ENCODE measurements around the gene MRPL19.
"Not testable (repeated sequence)": the region's sequence is repeated elsewhere in the genome, so short reads cannot be mapped to it uniquely, and the experiment has no call there.

Gene MRPL19

GRCh38 chr2:75666911-75667310 is 20.3 kb downstream of the MRPL19 start:
- no peak for DNase-seq (ENCODE audit: low read depth in 4 of 4, low spot score in 1 of 4)

GRCh38 chr2:75667884-75668283 is 21.3 kb downstream of the MRPL19 start:
- no peak for DNase-seq (ENCODE audit: low read depth in 4 of 4, low spot score in 1 of 4)

DNA sequence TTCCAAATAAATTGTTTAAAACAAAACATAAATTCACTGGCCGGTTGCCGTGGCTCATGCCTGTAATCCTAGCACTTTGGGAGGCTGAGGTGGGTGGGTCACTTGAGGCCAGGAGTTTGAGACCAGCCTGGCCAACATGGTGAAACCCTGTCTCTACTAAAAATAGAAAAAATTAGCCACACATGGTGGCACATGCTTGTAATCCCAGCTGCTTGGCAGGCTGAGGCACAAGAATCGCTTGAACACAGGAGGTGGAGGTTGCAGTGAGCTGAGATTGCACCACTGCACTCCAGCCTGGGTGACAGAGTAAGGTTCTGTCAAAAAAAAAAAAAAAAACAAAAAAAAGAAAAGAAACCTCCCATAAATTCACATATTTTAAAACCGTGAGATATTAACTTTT is 28.8 kb downstream of the MRPL19 start:
- DNase-seq (ENCODE audit: low read depth in 4 of 4, low spot score in 1 of 4), result not testable (repeated sequence)

- DNase-seq (ENCODE audit: low read depth in 4 of 4, low spot score in 1 of 4), result no peak
Observed at GRCh38 chr2:75675908-75676307, 29.3 kb downstream of the MRPL19 start.

- DNase-seq (ENCODE audit: low read depth in 4 of 4, low spot score in 1 of 4), result no peak
Observed at GRCh38 chr2:75676464-75676863, 29.9 kb downstream of the MRPL19 start.

DNA sequence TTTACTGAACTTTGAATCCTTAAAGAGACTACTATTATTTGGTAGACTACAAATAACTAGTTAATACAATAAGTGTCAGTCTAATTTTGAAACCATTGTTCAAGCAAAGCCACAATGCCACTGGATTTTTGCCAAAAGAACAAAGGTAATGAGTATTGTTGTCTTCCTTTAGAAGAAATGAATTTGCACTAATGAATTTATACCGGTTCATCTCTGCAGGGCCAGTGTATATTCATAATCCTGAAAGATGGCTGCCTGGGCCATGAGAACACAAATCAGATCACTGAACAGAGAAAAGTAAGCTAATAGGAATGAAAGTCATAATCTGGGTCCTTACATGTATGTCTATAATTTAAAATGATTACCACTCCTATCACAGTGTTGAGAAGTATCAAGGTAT is 33.0 kb downstream of the MRPL19 start:
- no peak for DNase-seq (ENCODE audit: low read depth in 4 of 4, low spot score in 1 of 4)

DNA sequence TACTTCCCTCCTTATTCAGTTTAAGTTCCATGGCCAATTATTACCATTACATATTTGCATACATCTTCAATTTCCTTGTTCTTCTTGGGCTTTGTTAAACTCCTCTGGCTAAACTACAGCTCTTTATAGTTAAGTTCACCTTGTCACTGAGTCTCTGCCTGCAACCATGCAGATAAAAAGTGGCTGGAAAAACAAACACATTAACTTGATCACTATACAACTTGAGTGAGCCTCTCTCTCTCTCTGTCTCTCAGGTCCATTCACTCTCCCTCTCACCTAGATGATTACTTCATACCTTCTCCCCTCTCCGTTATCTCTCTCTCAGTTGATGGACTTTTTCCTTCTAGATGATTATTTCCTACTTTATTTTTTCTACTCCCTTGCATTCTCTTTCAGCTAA is 33.8 kb downstream of the MRPL19 start:
- DNase-seq (ENCODE audit: low read depth in 4 of 4, low spot score in 1 of 4), result no peak

GRCh38 chr2:75683430-75683829 is 36.8 kb downstream of the MRPL19 start:
- DNase-seq (ENCODE audit: low read depth in 4 of 4, low spot score in 1 of 4), result not testable (repeated sequence)

- DNase-seq (ENCODE audit: low read depth in 4 of 4, low spot score in 1 of 4), result no peak
Observed at GRCh38 chr2:75688196-75688595, 41.6 kb downstream of the MRPL19 start.

GRCh38 chr2:75698918-75699317 is 52.3 kb downstream of the MRPL19 start:
- no peak for DNase-seq (ENCODE audit: low read depth in 4 of 4, low spot score in 1 of 4)

DNA sequence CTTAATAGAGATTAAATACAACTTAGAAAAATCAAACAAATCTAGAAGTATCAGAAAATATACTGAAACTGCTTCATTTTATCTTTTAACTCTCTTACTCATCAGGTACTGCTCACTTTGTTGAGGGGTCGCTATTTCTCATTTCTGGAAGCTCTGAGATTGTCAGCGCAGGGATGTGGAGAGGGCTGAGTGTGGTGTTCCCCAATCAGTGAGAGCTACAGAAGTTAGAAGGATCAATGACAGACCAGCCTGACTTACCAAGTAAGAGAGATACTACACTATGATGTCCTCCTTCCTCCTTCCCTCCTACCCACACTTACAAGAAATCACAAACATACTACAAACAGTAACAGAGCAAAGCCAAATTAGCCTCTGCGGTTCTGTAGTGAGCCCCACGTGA is 56.0 kb downstream of the MRPL19 start:
- no peak for DNase-seq (ENCODE audit: low read depth in 4 of 4, low spot score in 1 of 4)

DNA sequence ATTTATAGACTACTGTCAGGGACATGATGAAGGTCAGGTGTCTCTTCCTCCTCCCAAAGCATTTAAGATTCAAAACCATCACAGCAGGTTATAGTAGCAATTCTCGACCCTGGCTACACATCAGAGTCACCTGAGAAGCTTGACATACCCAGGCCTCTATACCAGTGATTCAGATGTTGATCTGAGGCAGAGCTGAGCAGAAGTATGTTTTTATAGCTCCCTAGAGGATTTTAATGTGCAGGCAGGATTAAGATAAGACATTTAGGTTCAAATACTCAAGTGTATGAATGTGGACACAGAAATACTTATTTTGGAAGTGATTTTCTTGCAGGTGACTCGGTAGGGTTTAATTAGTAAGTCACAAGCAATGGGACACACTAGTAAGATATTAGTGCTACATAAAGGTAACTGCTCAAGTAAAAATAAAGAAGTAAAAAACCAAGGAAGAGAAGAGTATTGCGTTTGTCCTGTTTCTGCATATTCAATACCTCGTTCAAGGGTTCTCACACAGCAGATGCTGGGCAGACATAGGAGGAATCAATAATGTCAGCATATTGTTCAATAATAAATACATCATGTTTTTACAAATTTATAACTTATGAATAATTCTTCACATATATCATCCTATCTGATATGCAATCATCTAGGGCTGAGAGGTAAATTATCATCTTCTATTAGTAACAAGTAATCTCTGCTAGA is 57.2 kb downstream of the MRPL19 start:
- DNase-seq (ENCODE audit: low read depth in 4 of 4, low spot score in 1 of 4), result no peak

DNA sequence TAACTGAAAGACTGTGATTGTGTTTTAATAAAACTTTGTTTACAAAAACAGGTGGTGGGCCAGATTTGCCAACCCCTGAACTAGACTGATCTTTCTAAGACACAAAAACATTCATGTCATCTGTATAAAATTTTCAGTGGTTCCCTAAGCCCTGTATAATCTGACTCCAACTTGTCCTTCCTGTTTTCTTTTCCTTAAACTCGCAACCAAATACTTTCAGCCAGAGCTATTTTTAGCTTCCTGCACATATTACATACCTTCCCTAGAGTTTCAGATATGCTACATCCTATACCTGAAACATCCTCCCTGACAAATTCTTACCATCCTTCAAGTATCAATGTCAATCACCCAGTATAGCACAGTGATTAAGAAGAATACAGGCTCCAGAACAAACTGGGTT is 59.3 kb downstream of the MRPL19 start:
- DNase-seq (ENCODE audit: low read depth in 4 of 4, low spot score in 1 of 4), result no peak

- no peak for DNase-seq (ENCODE audit: low read depth in 4 of 4, low spot score in 1 of 4)
Observed at GRCh38 chr2:75707901-75708300, 61.3 kb downstream of the MRPL19 start.

GRCh38 chr2:75709297-75709696 is 62.7 kb downstream of the MRPL19 start:
- DNase-seq (ENCODE audit: low read depth in 4 of 4, low spot score in 1 of 4), result no peak

DNA sequence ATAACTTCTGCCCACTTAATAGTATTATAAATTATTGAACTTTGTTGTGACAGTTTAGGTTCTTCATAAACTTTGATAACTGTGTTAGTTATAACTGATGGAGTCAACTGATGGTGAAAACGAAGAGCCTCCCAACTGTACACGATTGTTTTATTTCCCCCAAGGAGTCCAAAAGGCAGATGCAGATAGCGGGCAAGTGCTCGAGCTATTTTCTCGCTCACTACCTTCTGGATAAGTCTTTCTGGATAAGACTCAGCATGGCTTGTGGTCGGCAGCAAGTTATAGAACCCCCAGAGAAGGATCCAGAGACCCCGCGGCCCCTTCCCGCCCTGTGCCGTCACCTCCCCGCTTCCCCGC is 63.6 kb downstream of the MRPL19 start:
- no peak for DNase-seq (ENCODE audit: low read depth in 4 of 4, low spot score in 1 of 4)

GRCh38 chr2:75710577-75711253 is 64.1 kb downstream of the MRPL19 start, which contains the start of gene GCFC2:
GCFC2 (minus strand) TSS chr2:75710915; CDS start chr2:75710855, 60 bp downstream.
- peak; percentile 62 to 75 (median 68) for DNase-seq (ENCODE audit: low read depth in 4 of 4, low spot score in 1 of 4)

- not testable (repeated sequence) for DNase-seq (ENCODE audit: low read depth in 4 of 4, low spot score in 1 of 4)
Observed at GRCh38 chr2:75711590-75711989, 65.0 kb downstream of the MRPL19 start.

- no peak for DNase-seq (ENCODE audit: low read depth in 4 of 4, low spot score in 1 of 4)
Observed at GRCh38 chr2:75716406-75716805, 69.8 kb downstream of the MRPL19 start.

GRCh38 chr2:75719616-75720015 is 73.0 kb downstream of the MRPL19 start:
- DNase-seq (ENCODE audit: low read depth in 4 of 4, low spot score in 1 of 4), result no peak

DNA sequence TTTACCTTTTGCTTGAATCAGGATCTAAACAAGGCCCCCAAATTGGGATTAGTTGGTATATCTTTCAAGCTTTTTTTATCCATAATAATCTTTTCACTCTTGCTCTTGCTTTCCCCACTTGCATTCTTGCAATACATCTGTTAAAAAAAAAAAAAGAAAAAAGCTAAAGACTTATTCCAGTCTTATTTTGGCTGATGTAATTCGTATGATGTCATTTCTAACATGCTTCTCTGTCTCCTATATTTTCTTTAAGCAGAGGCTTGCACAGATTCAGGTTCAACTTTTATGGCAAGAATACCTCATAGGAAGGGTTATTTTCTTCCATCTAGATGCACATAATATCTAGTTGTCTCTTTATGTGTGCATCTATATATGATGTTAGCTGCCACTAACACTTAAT is 73.9 kb downstream of the MRPL19 start:
- no peak for DNase-seq (ENCODE audit: low read depth in 4 of 4, low spot score in 1 of 4)

- DNase-seq (ENCODE audit: low read depth in 4 of 4, low spot score in 1 of 4), result no peak
Observed at GRCh38 chr2:75722687-75723086, 76.1 kb downstream of the MRPL19 start.
